NCI-H2196 (cell line): Measurements from ENCODE around the gene EPHB1.
"Not testable (repeated sequence)": the region's sequence is repeated elsewhere in the genome, so short reads cannot be mapped to it uniquely, and the experiment has no call there.

Experiments used
- DNase-seq: peaks from one replicate; lab custom pipeline; 2025; ENCODE audit not compliant: unreplicated experiment; lab: John Stamatoyannopoulos, UW

Gene EPHB1

GRCh38 chr3:134938029-134938525 lies 143.0 kb downstream of the EPHB1 start:
- DNase-seq, result no peak

- no peak for DNase-seq
Measured at GRCh38 chr3:134939978-134940377, 144.9 kb downstream of the EPHB1 start.

GRCh38 chr3:134941820-134942219 lies 146.8 kb downstream of the EPHB1 start:
- no peak for DNase-seq

GRCh38 chr3:134944429-134944828 lies 149.4 kb downstream of the EPHB1 start:
- DNase-seq, result no peak

GRCh38 chr3:134949150-134949549 lies 154.1 kb downstream of the EPHB1 start:
- DNase-seq, result no peak

- no peak for DNase-seq
Measured at GRCh38 chr3:134952371-134952770, 157.3 kb downstream of the EPHB1 start.

GRCh38 chr3:134955874-134956273 lies 160.8 kb downstream of the EPHB1 start:
- DNase-seq, result no peak

GRCh38 chr3:134956395-134956794 lies 161.3 kb downstream of the EPHB1 start:
- DNase-seq, result no peak

- DNase-seq, result no peak
Measured at GRCh38 chr3:134956844-134957243, 161.8 kb downstream of the EPHB1 start.

- no peak for DNase-seq
Measured at GRCh38 chr3:134959516-134959915, 164.5 kb downstream of the EPHB1 start.

GRCh38 chr3:134964226-134964625 lies 169.2 kb downstream of the EPHB1 start:
- DNase-seq, result no peak

GRCh38 chr3:134965865-134966481 lies 170.9 kb downstream of the EPHB1 start:
- peak; percentile 39 for DNase-seq

- DNase-seq, result no peak
Measured at GRCh38 chr3:134970895-134971294, 175.8 kb downstream of the EPHB1 start.

GRCh38 chr3:134971306-134971705 lies 176.2 kb downstream of the EPHB1 start:
- DNase-seq, result no peak

GRCh38 chr3:134971907-134972306 lies 176.8 kb downstream of the EPHB1 start:
- not testable (repeated sequence) for DNase-seq

GRCh38 chr3:134972836-134973455 lies 177.9 kb downstream of the EPHB1 start:
- no peak for DNase-seq

- peak; percentile 34 for DNase-seq
Measured at GRCh38 chr3:134974624-134975023, 179.6 kb downstream of the EPHB1 start.

GRCh38 chr3:134976948-134977347 lies 181.9 kb downstream of the EPHB1 start:
- DNase-seq, result no peak

GRCh38 chr3:134978658-134979057 lies 183.6 kb downstream of the EPHB1 start:
- DNase-seq, result no peak

- no peak for DNase-seq
Measured at GRCh38 chr3:134985864-134986715, 191.0 kb downstream of the EPHB1 start.

GRCh38 chr3:134988666-134989065 lies 193.6 kb downstream of the EPHB1 start:
- DNase-seq, result no peak

GRCh38 chr3:134991003-134991402 lies 195.9 kb downstream of the EPHB1 start:
- no peak for DNase-seq
